HuH-7.5 (cell line): ENCODE measurements around the gene IGSF8.
"Not testable (repeated sequence)": the region's sequence is repeated elsewhere in the genome, so short reads cannot be mapped to it uniquely, and the experiment has no call there.

Source experiments
- DNase-seq: peaks from one replicate; pipeline ENCODE4 v3.0.0; 2011; ENCODE audit warnings: low spot score

Gene IGSF8

DNA sequence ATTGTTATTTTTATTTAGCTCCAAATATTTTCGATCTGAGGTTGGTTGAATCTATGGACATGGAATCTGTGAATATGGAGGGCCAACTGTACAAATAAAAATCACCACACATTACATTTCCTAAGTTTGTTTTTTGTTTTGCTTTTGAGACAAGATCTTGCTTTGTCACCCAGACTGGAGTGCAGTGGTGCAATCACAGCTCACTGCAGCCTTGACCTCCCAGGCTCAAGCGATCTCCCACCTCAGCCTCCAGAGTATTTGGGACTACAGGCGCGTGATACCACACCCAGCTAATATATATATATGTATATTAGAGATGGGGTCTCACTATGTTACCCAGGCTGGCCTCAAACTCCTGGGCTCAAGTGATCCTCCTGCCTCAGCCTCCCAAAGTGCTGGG is 27.9 kb upstream of the IGSF8 start:
- not testable (repeated sequence) for DNase-seq

DNA sequence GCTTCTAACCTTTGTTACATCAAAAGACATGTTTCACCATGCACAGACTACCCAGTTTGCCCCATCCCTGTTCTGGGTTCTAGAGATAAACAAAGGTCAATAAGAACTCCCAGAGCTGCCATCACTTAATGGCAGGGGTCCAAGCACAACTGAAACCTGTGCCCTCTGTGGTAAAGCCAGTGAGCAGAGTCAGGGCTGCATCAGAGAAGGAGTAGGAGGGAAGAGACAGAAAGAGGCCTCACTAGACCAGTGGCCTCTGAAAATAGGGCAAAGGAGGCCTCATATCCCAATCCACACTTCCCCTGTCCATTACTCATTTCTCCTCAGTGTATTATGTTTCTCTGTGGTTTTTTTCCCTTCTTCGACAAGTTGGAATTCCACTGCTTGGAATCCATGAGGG is 27.3 kb upstream of the IGSF8 start:
- DNase-seq: no peak

DNA sequence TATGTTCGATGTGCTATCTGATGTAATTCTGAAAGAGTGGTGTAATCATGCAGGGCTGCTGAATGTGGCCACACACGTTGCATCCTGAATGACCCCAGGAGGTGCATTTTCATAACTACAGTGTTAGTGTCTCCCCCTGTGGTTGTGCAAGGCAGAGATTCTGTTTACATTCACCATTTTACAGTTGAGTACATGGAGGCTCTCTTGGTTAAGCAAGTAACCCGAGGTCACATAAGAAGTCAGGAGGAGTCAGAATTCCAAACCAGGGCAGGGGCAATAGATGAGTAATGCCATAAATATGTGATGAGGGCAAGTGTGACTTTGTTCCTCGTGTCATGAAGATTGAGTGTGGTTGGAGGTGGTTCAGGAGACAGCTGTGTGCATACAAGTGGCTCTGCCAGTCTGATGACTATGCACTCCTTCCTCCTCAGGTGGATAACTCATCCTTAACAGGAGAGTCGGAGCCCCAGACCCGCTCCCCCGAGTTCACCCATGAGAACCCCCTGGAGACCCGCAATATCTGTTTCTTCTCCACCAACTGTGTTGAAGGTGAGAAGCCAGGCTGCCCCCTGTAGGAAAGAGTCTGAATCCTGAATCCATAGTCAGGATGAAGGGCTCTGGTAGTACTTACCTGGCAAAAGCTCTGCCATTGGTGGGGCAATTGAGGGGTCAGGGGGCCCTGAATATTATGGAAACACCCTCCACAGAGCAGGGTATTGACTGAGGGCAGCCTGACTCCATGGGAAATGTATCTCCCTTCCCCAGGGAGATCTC is 26.5 kb upstream of the IGSF8 start:
- DNase-seq: peak; percentile 75

DNA sequence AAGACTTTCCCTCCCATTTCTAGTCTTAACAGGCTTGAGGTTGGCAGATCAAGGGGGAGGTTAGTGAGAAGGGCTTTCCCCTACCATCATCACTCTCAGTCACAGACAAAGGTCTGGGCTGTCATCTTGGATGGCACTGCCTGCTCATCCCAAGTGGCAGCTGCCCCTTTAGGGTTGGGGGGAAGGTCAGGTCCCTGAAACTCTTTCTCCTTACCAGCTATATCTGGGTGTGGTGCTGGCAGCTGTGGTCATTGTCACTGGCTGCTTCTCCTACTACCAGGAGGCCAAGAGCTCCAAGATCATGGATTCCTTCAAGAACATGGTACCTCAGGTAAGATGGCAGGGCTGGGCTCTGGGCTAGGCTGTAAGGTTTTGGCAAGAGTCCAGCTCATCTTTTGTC is 25.3 kb upstream of the IGSF8 start:
- no peak for DNase-seq

DNA sequence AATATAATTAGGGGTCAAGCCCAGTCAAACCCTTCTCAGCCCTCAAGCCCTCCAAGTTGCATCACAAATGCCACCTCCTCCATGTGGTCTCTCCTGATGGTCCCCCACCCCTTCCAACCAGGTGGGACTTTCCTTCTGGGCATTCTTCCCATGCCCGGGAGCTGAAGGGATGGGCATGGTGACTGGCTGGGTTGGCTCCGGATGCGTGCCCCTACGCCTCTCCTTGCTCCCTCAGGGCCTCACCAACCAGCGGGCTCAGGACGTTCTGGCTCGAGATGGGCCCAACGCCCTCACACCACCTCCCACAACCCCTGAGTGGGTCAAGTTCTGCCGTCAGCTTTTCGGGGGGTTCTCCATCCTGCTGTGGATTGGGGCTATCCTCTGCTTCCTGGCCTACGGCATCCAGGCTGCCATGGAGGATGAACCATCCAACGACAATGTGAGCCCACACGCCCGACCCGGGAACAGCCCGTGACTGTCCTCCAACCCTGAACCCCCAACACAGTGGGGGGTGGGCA is 24.6 kb upstream of the IGSF8 start:
- DNase-seq: no peak

DNA sequence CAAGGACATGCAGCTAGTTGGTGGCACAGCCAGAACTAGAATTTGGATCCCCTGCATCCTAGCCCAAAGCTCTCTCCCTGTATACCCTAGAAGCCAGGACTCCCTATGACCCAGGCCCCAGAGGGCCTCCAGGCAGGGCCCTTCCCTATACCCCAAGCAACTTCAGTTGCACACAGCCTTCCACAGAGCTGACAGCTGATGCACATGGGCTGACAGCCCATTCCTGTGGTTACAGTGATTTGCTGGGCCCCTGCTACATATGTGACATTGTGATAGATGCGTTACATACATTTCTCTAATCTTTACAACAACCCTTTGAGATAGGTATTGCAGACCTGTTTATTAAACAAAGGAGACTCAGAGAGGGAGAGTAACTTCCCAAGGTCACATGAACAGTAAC is 23.0 kb upstream of the IGSF8 start:
- DNase-seq: no peak

DNA sequence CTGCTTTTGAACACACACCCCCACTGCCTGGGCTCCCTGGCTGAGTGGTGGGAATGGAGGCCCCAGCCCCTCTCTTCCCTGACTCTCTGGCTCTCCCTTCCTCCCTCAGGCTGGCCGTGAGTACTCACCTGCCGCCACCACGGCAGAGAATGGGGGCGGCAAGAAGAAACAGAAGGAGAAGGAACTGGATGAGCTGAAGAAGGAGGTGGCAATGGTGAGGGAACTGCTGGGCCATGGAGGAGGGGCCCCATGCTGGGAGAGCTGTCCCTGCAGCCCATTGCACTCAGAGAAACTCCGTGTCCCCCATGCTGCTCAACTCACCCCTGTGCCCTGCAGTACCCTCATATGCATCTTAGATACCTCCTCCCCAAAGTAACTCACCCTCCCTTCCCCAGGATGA is 22.4 kb upstream of the IGSF8 start:
- DNase-seq: no peak

DNA sequence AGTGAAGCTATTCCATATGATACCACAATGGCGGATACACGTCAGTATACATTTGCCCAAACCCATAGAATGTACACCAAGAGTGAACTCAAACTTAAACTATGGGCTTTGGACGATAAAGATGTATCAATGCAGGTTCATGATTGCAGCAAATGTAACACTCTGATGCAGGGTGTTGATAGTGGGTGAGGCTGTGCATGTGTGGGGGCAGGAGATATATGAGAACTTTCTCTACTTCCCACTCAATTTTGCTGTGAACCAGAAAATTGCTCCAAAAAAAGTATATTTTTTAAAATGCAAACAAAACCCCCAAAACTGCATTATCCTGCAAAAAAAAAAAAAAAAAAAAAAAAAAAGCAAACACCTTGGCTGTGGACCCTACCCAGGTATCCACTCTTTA is 20.5 kb upstream of the IGSF8 start:
- DNase-seq: no peak

DNA sequence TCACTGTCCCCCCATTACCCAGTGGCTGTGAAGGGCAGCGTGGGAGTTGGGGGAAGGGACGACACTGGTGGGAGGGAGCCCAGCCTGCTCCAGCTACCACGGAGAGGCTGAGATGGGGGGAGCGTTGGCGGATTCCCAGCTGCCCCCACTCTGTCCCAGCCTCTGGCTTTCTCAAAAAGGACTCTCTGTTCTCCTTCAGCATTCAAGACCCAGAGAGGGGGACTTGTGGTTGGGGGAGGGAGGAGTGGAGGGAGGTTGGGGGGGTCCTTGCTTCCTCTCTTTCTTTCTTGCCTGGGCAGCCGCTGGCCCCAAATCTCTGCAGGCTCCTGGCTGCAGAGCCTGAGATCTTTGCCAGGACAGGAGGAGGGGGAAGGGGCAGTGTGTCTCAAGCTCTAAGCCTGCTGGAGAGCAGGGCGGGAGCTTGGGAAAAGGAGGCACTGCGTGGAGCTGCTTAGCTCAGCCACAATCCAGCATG is 19.3 kb upstream of the IGSF8 start:
- no peak for DNase-seq

DNA sequence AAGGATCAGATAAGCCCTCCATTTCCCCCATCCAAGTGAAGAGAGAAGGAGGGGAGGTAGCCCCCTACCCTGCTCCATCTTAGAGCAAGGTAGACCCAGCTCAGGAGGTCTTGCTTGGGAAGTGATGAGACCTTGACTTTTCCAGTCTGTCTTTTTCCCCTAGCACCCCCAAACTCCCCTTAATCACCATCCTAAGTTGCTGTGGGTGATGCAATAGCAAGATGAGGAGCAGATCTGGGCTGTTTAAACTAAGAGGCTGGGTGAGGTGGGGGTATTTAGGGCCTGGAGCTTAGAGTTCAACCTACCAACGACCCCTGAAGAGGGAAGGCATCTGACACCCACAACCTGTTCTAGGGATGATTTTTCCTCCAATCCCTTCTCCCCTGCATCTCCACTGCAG is 18.9 kb upstream of the IGSF8 start:
- no peak for DNase-seq

DNA sequence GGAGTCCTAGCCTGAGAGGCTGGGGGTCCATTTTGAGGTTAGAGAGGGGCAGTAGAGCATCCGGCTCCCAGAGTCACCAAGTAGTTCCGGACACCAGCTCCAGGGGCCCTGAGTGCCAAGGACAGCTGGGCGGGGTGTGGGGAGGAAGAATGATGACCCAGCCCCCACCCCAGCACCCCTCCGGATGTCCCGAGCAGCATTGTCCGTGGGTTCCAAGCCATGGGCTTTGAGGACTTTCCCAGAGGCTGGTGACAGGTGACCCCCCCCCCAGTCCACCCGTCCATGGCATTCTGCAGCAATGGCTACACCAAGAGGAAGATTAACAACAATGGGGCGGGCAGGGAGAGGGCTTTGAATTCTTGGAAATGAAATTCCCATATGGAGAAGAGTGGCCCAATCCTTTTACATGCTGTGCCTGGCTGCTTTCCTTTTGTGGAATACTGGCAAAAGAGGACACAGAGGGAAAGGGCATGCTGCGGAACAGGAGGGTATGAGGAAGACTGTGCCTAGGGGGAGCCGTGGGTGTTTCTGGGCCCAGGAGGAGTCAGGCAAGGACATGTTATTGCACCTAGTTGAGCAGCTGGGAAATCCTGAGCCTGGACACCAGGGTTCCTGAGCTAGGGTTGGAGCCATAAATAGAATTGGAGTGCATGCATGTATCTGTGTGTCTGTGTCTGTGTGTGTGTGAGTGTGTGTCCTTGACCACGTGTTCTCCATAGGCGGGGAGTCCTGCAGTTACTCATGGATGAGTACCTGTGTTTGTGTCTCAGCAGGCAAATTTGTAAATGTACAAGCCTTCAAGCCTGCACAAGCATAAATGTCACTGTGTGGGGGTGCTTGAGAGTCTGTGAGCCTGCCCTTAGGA is 18.1 kb upstream of the IGSF8 start:
- DNase-seq: no peak

DNA sequence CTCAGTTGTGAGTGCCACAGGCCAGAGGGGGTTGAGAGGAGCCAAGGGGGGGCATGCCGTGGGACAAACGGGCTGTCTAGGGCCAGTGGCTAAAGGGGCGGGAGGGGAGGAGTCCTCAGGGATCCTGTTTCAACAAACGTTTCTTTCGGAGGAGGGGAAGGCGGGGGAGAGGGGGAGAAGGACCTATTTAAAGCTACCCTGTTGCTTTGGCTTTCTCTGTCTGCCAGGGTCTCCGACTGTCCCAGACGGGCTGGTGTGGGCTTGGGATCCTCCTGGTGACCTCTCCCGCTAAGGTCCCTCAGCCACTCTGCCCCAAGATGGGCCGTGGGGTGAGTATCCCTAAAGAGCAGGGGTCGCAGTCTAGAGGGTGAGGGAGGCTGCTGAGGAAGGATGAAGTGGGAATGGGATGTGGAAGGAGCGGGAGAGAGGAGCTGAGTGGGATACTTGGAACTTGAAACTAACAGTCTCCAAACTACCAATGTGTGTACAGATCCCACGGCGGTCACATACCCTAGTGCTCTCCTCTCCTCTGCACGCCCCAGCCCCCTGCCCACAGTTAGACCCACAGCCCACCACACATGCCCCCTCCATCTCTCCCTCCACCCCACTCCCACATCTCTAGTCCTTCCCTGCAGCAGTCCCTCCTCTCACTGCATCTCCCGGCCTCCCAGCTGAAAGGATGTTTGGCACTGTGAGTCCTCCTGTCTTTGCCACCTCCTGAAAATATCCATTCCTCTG is 17.3 kb upstream of the IGSF8 start, which contains the start of gene ATP1A2:
ATP1A2 (plus strand) TSS at position 215 of the 738 bp plus-strand sequence; CDS start at position 318, 103 bp downstream.
- DNase-seq: no peak

DNA sequence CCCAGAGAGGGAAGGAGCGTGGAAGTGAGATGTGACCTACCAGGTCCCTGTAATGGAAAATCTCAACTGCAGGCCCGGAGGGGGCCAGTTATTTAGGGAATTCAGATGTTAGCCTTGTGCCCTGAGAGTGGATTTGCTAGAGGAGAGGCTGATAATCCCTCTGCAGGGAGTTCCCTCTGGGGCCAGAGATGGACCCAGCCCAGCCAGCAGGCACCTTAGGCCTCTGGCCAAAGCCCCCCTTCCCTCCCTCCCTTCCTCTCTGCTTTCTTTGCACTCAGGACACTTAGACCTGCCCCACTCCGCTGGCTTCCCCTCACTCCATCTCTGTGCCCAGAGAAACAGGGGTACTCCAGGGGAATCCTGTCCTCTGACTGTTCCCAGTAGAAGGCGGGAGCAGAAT is 15.7 kb upstream of the IGSF8 start:
- DNase-seq: no peak

DNA sequence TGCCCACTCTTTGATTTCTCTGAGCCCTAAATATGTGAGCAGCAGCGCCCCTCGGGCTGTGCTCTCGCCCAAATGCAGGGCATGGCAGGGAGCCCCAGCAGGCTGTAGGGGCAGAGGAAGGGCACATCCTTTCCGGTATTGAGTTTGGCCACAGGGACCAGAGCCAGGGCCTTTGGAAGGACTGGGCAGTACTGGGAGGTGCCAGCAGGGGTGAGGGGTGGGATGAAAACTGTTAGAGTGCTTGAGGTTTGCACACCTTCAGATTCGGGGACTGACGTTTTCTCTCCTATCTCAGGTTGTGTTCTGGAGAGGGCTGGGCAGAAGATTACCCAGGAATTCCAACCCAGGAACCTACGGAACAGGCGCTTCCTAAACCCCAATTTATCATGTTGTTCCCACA is 15.0 kb upstream of the IGSF8 start:
- DNase-seq: no peak

DNA sequence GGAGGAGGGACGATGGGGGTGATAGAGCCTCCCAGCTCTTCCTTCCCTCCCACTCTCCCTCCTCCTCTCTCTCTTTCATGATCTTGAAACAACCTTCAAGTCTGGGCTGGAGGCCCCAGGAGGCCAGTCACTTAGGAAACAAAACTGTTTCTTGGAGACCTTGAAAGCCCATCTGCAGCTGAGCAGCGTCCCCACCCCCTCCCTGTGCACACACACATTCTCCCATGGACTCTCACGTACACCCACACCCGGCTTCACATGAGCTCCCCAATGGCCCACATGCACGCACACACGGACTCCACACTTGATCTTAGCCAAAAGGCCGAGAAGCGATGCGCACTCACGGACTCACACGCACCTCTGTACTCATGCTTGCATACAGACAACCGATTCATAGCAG is 13.9 kb upstream of the IGSF8 start:
- no peak for DNase-seq

DNA sequence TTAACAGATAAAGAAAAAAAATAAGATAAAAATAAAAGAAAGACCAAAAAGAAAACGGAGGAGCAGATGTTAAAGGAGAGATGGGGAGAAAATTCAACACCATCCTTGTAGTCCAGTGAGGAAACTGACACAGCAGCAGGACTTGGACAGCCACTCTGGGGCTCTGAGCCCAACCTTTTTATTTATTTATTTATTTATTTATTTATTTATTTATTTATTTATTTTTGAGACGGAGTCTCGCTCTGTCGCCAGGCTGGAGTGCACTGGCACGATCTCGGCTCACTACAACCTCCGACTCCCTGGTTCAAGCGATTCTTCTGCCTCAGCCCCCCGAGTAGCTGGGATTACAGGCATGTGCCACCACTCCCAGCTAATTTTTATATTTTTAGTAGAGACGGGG is 13.0 kb upstream of the IGSF8 start:
- not testable (repeated sequence) for DNase-seq

DNA sequence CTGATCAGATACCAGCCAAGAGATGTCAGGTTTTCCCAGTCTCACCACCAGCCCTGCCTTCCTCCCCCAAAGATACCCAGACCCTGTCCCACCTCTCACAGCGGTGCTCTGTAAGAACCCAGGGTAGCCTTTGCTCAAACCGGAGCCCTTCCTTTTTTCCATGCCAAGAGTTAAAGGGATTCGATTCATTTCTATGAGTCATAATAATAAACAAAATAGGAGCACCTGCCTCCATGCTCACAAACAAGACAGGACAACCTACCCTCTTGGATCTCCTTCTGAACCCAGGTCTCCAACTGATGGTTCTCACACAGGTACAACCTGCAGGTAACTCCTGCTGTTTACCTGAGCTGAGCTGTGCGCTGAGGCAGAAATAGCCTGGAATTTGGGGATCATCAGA is 11.3 kb upstream of the IGSF8 start:
- DNase-seq: no peak

DNA sequence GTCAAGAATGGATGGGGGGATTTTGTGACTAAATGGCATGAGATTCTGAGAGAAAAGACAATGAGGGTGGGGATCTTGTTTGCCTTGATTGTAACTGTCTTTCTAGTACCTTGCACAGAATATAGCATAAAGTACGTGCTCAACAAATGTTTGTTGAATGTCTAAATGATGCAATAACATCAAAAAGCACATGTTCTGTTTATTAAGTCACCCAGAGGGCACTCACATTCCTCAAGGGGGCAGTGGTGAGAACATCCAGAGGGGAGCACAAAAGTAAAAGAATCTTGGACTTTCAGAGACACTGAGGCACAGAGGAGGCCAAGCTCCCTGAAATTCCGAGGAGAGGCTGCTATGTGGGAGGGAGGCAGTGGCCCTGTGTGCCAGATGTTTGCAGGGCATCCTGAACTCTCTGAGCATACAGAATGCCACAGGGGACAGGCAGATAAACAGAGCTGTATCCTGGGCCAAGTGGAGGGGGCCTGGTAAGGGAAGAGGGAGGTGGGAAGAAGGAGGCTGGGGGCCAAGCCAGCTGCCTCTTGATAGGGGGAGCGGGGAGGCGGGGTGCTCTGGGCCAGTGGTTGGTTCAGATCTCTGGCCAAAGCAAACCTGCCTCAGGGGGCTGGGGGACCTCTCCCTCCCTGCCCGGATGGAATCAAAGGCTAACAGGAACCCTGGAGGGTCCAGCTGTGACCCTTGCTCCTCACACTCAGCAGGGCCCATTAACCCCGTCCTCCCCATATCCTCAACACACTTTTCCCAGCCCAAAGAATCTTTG is 10.7 kb upstream of the IGSF8 start:
- DNase-seq: no peak

DNA sequence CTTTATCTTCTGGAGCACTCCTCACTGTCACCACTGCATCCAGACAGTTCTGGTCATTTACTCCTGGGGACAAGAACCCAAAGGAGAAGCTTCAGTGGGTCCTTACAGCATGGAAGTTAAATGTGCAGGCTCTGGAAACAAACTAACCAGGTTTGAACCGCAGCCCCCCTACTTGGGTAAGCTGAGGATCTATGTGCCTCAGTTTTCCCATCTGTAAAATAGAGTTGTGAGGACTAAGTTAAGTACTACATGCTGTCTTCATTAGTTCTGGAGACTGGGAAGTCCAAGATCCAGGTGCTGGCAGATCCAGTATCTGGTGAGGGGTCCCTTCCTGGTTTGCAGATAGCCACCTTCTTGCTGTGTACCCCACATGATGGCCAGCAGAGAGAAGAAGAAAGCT is 9.1 kb upstream of the IGSF8 start:
- DNase-seq: no peak

DNA sequence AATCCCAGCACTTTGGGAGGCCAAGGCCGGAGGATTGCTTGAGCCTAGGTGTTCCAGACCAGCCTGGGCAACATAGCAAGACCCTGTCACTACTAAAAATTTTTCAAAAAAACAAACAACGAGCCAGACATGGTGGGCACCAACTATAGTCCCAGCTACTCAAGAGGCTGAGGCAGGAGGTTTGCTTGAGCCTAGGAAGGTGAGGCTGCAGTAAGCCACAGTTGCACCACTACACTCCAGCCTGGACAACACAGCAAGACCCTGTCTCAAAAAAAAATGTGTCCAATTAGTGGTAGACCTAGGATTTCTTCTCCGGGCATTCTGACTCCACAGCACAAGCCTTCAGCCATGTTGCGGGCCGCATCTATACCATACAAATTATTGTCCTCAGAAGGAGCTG is 6.7 kb upstream of the IGSF8 start:
- DNase-seq: no peak

DNA sequence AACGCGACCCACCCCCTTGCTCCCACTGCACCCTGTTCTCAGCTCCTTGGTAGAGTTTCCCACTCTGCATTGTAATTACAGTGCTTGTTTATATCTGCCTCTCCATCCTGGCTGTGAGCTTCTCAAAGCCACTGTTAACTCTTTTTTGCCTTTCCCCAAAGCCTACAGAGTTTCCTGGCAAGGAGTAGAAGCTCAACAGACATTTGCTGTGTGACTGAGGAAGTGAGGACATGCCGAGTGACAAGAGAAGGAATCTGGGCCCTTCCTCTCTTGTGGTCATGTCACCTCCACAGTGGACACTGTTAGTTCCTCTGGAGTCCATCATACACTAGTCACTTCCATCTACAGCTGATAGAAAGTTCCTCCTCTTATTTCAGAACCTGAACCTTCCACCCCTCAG is 6.1 kb upstream of the IGSF8 start:
- no peak for DNase-seq
